Smooth muscle cell (in vitro differentiated cells): ENCODE measurements around the gene B4GALT1. TPM values are rescaled to one million over a fixed set of nuclear protein-coding genes. Genes with fewer than 3 reads are reported as not detected.

ENCODE experiments used
- DNase-seq: peaks from one replicate; lab custom pipeline; 2025; ENCODE audit not compliant: unreplicated experiment; lab: John Stamatoyannopoulos, UW
- H2AFZ ChIP-seq: fragments of 200-600 bp; sonication (generic); 2 replicates; pipeline ENCODE4 v1.6.0; 2016; ENCODE audit warnings: antibody characterized with exemption, low read depth, mild to moderate bottlenecking
- H3F3A ChIP-seq: fragments of 200-600 bp; sonication (generic); 2 replicates; pipeline ENCODE4 v1.6.0; 2017; ENCODE audit warnings: antibody characterized with exemption, low read depth
- H3K27ac ChIP-seq: fragments of 200-600 bp; sonication (generic); 2 replicates; pipeline ENCODE4 v1.5.1; 2016; ENCODE audit warnings: low read depth, mild to moderate bottlenecking
- H3K27me3 ChIP-seq: fragments of 200-600 bp; sonication (generic); 2 replicates; pipeline ENCODE4 v1.6.1; 2016; ENCODE audit warnings: low read depth, mild to moderate bottlenecking
- H3K36me3 ChIP-seq: fragments of 200-600 bp; sonication (generic); 2 replicates; pipeline ENCODE4 v1.5.1; 2016; ENCODE audit warnings: low read depth
- H3K4me1 ChIP-seq: fragments of 200-600 bp; sonication (generic); 2 replicates; pipeline ENCODE4 v1.5.1; 2016; ENCODE audit warnings: low read depth
- H3K4me2 ChIP-seq: fragments of 200-600 bp; sonication (generic); 2 replicates; pipeline ENCODE4 v1.6.0; 2016; ENCODE audit warnings: mild to moderate bottlenecking
- H3K4me3 ChIP-seq: fragments of 200-600 bp; sonication (generic); 2 replicates; pipeline ENCODE4 v1.5.1; 2016; ENCODE audit warnings: mild to moderate bottlenecking
- H3K79me2 ChIP-seq: fragments of 200-600 bp; sonication (generic); 2 replicates; pipeline ENCODE4 v1.6.0; 2016; ENCODE audit warnings: low read depth, mild to moderate bottlenecking
- H3K9ac ChIP-seq: fragments of 200-600 bp; sonication (generic); 2 replicates; pipeline ENCODE4 v1.6.0; 2016; ENCODE audit warnings: low read depth
- H3K9me3 ChIP-seq: fragments of 200-600 bp; sonication (generic); replicated peaks from 2 replicates; pipeline ENCODE4 v1.5.1; 2016; ENCODE audit warnings: low read depth
- H4K20me1 ChIP-seq: fragments of 200-600 bp; sonication (generic); 2 replicates; pipeline ENCODE4 v1.6.0; 2016; ENCODE audit warnings: low read depth
- CTCF ChIP-seq: fragments of 200-600 bp; sonication (generic); IDR thresholded peaks from 2 replicates; pipeline ENCODE4 v1.5.1; 2017; ENCODE audit warnings: borderline replicate concordance, mild to moderate bottlenecking, antibody characterized with exemption; ENCODE audit not compliant: insufficient read depth, poor library complexity, severe bottlenecking
- WGBS: methylation state at CpG from one replicate; pipeline ENCODE4 v1.1.7; 2016; ENCODE audit warnings: low lambda C conversion rate; 5-methylcytosine and 5-hydroxymethylcytosine counted together
- polyA plus RNA-seq: library from polyadenylated mRNA; unstranded; fragments of >200 nt; fragmentation: Nextera tagmentation; extraction: Ambion mirVana; gene quantifications from 2 replicates; pipeline ENCODE4 v1.2.1, GENCODE V29; 2016
- total RNA-seq: library from RNA; depleted of rRNA; stranded (reverse); fragments of >200 nt; gene quantifications from 2 replicates; pipeline ENCODE4 v1.2.3, GENCODE V29; 2014

B4GALT1 gene
- total and polyA plus RNA-seq, 2 experiments from 2014 or later, result 49.2 to 56.3 TPM

- TF ChIP-seq CTCF, result no peak
- WGBS, result 86% methylated on average over 5 of the region's 5 CpGs
- Histone ChIP-seq H4K20me1 (no peaks in the 10 kb centered on the region), H2AFZ (no peak overlapping the region), H3K79me2 (peaks cover 6% of the 10 kb centered on the region), H3K27ac (no peak overlapping the region), H3K9me3 (no peaks in the 10 kb centered on the region), H3F3A (peaks cover 8% of the 10 kb centered on the region), H3K9ac (no peak overlapping the region), H3K4me3 (no peak overlapping the region), H3K4me1 (peaks cover 5% of the 10 kb centered on the region), H3K4me2 (no peak overlapping the region), H3K36me3 (peaks cover 8% of the 10 kb centered on the region), H3K27me3 (no peaks in the 10 kb centered on the region)
- DNase-seq, result no peak
Measured at GRCh38 chr9:33110686-33111085, 56.5 kb downstream of the B4GALT1 start.

GRCh38 chr9:33109850-33110595 is 57.1 kb downstream of the B4GALT1 start:
- 71% methylated on average over 1 of the region's 1 CpG for WGBS
- no peak overlapping the region for H3K4me3 ChIP-seq
- peaks cover 8% of the 10 kb centered on the region for H3F3A ChIP-seq
- H2AFZ ChIP-seq, result no peak overlapping the region
- no peak for TF ChIP-seq CTCF
- peaks cover 8% of the 10 kb centered on the region for H3K36me3 ChIP-seq
- no peak overlapping the region for H3K4me2 ChIP-seq
- DNase-seq, result no peak
- peaks cover 2% of the 10 kb centered on the region for H3K79me2 ChIP-seq
- no peaks in the 10 kb centered on the region for H4K20me1 ChIP-seq
- H3K4me1 ChIP-seq, result peaks cover 5% of the 10 kb centered on the region
- no peak overlapping the region for H3K9ac ChIP-seq
- no peaks in the 10 kb centered on the region for H3K9me3 ChIP-seq
- peak overlapping the region; percentile 26 for H3K27ac ChIP-seq
- H3K27me3 ChIP-seq, result no peaks in the 10 kb centered on the region

GRCh38 chr9:33109097-33109496 is 58.0 kb downstream of the B4GALT1 start:
- Histone ChIP-seq H3K4me1 (peaks cover 5% of the 10 kb centered on the region), H3K9me3 (no peaks in the 10 kb centered on the region), H3K36me3 (peaks cover 8% of the 10 kb centered on the region), H3K27me3 (no peaks in the 10 kb centered on the region), H2AFZ (no peak overlapping the region), H3K4me3 (no peak overlapping the region), H3K4me2 (no peak overlapping the region), H4K20me1 (no peaks in the 10 kb centered on the region), H3K79me2 (no peaks in the 10 kb centered on the region), H3K27ac (peak overlapping the region; percentile 26), H3K9ac (no peak overlapping the region), H3F3A (peaks cover 8% of the 10 kb centered on the region)
- no peak for TF ChIP-seq CTCF
- WGBS, result 70% methylated on average over 3 of the region's 3 CpGs
- DNase-seq, result no peak

- peaks cover 5% of the 10 kb centered on the region for H3K4me1 ChIP-seq
- no peak overlapping the region for H3K4me2 ChIP-seq
- H4K20me1 ChIP-seq, result no peaks in the 10 kb centered on the region
- H3K27me3 ChIP-seq, result no peaks in the 10 kb centered on the region
- no peak overlapping the region for H3K4me3 ChIP-seq
- no peak overlapping the region for H3K27ac ChIP-seq
- no peak for DNase-seq
- no peak overlapping the region for H3K9ac ChIP-seq
- H3K79me2 ChIP-seq, result no peaks in the 10 kb centered on the region
- H3K36me3 ChIP-seq, result peaks cover 6% of the 10 kb centered on the region
- H2AFZ ChIP-seq, result no peak overlapping the region
- 89% methylated on average over 3 of the region's 3 CpGs for WGBS
- no peak for TF ChIP-seq CTCF
- H3F3A ChIP-seq, result peaks cover 8% of the 10 kb centered on the region
- no peaks in the 10 kb centered on the region for H3K9me3 ChIP-seq
Measured at GRCh38 chr9:33108472-33108871, 58.7 kb downstream of the B4GALT1 start.
